ENCODE data around the gene PSORS1C2. TPM values are rescaled to one million over a fixed set of nuclear protein-coding genes. Genes with fewer than 3 reads are reported as not detected.
"Not testable (repeated sequence)": the region's sequence is repeated elsewhere in the genome, so short reads cannot be mapped to it uniquely, and the experiment has no call there.

PSORS1C2 gene
- polyA plus RNA-seq (2011; rRNA removed) = not detected in 2 replicates
- not detected in 2 replicates for polyA plus RNA-seq (2012; cell fraction: cytosol; rRNA removed)
- polyA plus RNA-seq (2012; cell fraction: nucleus; rRNA removed) = 0.05 TPM in 1 of 2 replicates, not detected in the other
- 0.08 TPM in 1 of 3 replicates, not detected in the others for polyA plus RNA-seq (2017; fragmentation: RNase III; extraction: RNeasy Plus Mini Kit Qiagen cat#74134 plus additional on column Dnase treatment)
- not detected in 2 replicates for polyA minus RNA-seq (2011; rRNA and poly(A)+ RNA removed)

DNA sequence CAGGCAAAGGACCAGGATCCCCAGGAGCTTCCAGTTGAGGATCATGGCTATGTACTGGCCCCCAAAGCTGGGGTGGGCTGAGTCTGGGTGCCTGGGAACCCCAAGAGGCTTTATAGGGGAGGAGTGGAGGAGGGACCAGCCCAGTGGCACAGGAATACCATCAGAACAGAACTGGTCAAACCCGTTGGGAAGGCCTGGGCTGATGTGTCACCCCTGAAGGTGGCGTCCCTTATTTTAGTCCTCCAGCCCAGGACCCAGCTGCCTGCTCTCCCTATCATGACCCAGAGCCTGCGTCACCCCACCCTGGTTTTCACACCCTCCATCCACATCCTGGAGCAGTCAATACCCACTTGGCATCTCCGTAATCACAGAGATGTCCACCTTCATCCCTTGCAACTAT lies at the start of gene PSORS1C2:
TSS of gene PSORS1C2 (minus strand) at position 85 of the 400 bp plus-strand sequence. CDS start at position 45, 40 bp downstream.
- Histone ChIP-seq H3K4me2 (peak within 1 kb of the TSS; percentile 63), H3K9me3 (no peaks in the 10 kb centered on the region), H3K4me1 (peaks cover 10% of the 10 kb centered on the region; the same call in 2 of the 3 replicates), H3K27ac (peak within 1 kb of the TSS; percentile 32 to 76; a peak in 4 of 6 replicates), H3K4me3 (no peak within 1 kb of the TSS)
- WGBS (ENCODE audit: missing lambda C conversion rate) = 86% methylated on average over 4 of the region's 4 CpGs
- DNase-seq (ENCODE audit: low read depth in 1 of 2, low spot score in 1 of 2) = no peak
- POLR2A ChIA-PET = no interaction called here
- TF ChIP-seq ZSCAN20 (CRISPR knock-in tag; IDR thresholded peaks at IDR 0.05) (no peak), NR3C1 (IDR thresholded peaks at IDR 0.05) (no peak), TP53 (CRISPR knock-in tag; IDR thresholded peaks at IDR 0.05) (no peak), CHD2 (IDR thresholded peaks at IDR 0.05; ENCODE audit: low read length, partially characterized antibody) (no peak), JUN (IDR thresholded peaks at IDR 0.05) (no peak), RCOR1 (IDR thresholded peaks at IDR 0.05; ENCODE audit: low read depth, low read length) (no peak), KDM1A (IDR thresholded peaks at IDR 0.05; ENCODE audit: low read depth) (no peak), CHD4 (IDR thresholded peaks at IDR 0.05; ENCODE audit: borderline replicate concordance) (no peak), ZNF302 (CRISPR knock-in tag; IDR thresholded peaks at IDR 0.05) (no peak), CBX2 (IDR thresholded peaks at IDR 0.05; ENCODE audit: borderline replicate concordance, low read depth) (no peak), CEBPB (IDR thresholded peaks at IDR 0.05) (no peak)
- CTCF ChIA-PET = interaction anchor here (0.6 to 5.1 kb wide), 10 partner anchors 8 to 411 kb away, joined by 3 to 70 read pairs (median 6); partner anchors contain the start of gene TCF19
- no peak for FAIRE-seq
- no peak for ATAC-seq

DNA sequence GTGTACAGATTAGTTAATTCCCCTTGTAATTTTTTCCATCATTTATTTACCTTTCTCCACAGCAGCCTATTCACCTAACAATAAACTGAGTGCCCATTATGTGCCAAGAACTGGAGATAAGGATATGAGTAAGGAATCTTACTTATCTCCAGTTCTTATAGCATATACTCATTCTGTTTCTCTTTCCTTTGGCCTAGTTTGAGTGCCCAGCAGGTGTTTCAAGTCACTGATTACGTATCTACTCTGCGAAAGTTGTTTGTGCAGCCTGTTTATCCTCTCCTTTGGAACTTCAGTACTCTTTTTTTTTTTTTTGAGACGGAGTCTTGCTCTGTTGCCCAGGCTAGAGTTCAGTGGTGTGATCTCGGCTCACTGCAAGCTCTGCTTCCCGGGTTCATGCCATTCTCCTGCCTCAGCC lies 48.9 kb upstream of the PSORS1C2 start:
- Histone ChIP-seq H3K4me2 (no peak overlapping the region), H3K4me3 (no peak overlapping the region), H3K9me3 (no peaks in the 10 kb centered on the region), H3K4me1 (peaks cover 20% of the 10 kb centered on the region), H3K27ac (peak overlapping the region; percentile 81 to 96; a peak in 4 of 6 replicates)
- 50% methylated on average over 5 of the region's 5 CpGs for WGBS (ENCODE audit: missing lambda C conversion rate)
- TF ChIP-seq, protein P1, sequence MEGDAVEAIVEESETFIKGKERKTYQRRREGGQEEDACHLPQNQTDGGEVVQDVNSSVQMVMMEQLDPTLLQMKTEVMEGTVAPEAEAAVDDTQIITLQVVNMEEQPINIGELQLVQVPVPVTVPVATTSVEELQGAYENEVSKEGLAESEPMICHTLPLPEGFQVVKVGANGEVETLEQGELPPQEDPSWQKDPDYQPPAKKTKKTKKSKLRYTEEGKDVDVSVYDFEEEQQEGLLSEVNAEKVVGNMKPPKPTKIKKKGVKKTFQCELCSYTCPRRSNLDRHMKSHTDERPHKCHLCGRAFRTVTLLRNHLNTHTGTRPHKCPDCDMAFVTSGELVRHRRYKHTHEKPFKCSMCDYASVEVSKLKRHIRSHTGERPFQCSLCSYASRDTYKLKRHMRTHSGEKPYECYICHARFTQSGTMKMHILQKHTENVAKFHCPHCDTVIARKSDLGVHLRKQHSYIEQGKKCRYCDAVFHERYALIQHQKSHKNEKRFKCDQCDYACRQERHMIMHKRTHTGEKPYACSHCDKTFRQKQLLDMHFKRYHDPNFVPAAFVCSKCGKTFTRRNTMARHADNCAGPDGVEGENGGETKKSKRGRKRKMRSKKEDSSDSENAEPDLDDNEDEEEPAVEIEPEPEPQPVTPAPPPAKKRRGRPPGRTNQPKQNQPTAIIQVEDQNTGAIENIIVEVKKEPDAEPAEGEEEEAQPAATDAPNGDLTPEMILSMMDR (IDR thresholded peaks at IDR 0.05) = no peak
- no peak for TF ChIP-seq GATA3 (IDR thresholded peaks at IDR 0.05; ENCODE audit: borderline replicate concordance)
- no peak for DNase-seq (ENCODE audit: low read depth in 1 of 2, low spot score in 1 of 2)
- ChIA-PET CTCF (interaction anchor here (1.4 to 1.6 kb wide), 2 partner anchors 8 to 9 kb away, joined by 3 read pairs; no protein-coding TSS in a partner anchor), POLR2A (no interaction called here)
- FAIRE-seq = no peak
- no peak for ATAC-seq

DNA sequence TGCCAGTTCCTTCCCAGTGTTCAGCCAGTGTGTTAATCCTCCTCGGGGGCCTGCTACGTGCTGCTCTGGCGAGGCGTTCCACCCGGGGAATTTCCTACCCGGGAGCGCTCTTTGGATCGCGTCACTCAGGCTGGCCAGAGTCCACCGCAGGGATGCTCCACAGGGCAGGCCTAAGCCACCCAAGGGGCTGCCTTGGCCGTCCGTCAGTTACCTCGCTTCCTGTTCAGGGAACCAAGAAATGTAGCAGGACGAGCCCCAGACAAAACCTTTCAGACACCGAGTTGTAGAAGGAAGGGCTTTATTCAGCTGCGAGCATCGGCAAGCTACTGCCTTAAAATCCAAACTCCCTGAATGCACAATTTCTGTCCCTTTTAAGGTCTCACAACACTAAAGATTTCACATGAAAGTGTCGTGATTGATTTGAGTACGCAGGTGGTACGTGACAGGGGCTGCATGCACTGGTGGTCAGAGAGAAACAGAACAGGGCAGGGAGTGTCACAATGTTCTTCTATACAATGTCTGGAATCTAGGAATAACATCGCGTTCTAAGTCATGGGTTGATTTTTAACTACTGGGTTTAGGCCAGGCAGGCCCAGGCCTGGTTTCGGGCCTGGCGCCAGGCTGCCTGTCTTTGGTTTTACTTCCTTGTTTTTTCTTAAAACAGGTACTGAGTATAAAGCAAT lies 47.3 kb upstream of the PSORS1C2 start:
- peak; percentile 88 to 92 for ATAC-seq
- H3K27ac ChIP-seq = peak overlapping the region; percentile 81 to 96

DNA sequence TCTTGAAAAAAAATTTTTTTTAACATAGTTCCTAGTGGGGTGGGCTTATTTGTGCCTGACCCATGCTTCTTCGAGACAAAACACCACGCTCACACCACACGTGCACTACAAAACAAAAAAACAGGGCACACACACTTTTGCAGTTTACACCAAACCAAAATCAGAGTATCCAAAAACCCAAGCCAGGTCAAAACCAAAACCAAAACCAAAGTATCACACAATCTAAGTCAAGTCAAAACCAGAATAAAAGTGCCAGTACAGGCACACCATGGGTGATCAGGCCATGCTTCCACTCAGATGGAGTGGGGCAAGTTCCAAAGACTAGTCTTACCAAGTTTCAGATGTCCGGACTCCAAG lies 46.8 kb upstream of the PSORS1C2 start:
- Histone ChIP-seq H3K4me2 (peak overlapping the region; percentile 88), H3K4me3 (peak overlapping the region; percentile 60), H3K27ac (peak overlapping the region; percentile 81 to 96), H3K4me1 (peaks cover 20% of the 10 kb centered on the region)
- H3K9me3 ChIP-seq; ATAC-seq; CTCF ChIA-PET; FAIRE-seq; DNase-seq (ENCODE audit: low read depth in 1 of 2, low spot score in 1 of 2); POLR2A ChIA-PET: not testable (repeated sequence)
- 20% methylated on average over 4 of the region's 4 CpGs for WGBS (ENCODE audit: missing lambda C conversion rate)

More for the DNA sequence above, 47.3 kb upstream of the PSORS1C2 start:
- DNase-seq (ENCODE audit: low read depth in 1 of 2, low spot score in 1 of 2) (peak in 1 of 2 experiments; percentile 82), FAIRE-seq (no peak)
- WGBS (ENCODE audit: missing lambda C conversion rate) = 5% methylated on average over 11 of the region's 24 CpGs
- no peak for TF ChIP-seq GATA3 (IDR thresholded peaks at IDR 0.05; ENCODE audit: borderline replicate concordance)
- TF ChIP-seq PHF8 (IDR thresholded peaks at IDR 0.05; ENCODE audit: borderline replicate concordance, low read depth) = no peak
- TF ChIP-seq, protein P2, sequence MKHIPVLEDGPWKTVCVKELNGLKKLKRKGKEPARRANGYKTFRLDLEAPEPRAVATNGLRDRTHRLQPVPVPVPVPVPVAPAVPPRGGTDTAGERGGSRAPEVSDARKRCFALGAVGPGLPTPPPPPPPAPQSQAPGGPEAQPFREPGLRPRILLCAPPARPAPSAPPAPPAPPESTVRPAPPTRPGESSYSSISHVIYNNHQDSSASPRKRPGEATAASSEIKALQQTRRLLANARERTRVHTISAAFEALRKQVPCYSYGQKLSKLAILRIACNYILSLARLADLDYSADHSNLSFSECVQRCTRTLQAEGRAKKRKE (CRISPR knock-in tag; IDR thresholded peaks at IDR 0.05; ENCODE audit: low read depth) = no peak
- no peak for TF ChIP-seq KDM1A (IDR thresholded peaks at IDR 0.05; ENCODE audit: low read depth)
- TF ChIP-seq RARB (CRISPR knock-in tag; IDR thresholded peaks at IDR 0.05) = no peak
- no peak for TF ChIP-seq MAFK (IDR thresholded peaks at IDR 0.05; ENCODE audit: partially characterized antibody)
- TF ChIP-seq, protein P3, sequence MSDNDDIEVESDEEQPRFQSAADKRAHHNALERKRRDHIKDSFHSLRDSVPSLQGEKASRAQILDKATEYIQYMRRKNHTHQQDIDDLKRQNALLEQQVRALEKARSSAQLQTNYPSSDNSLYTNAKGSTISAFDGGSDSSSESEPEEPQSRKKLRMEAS (IDR thresholded peaks at IDR 0.05) = 0 out of 2 replicates have a peak, but pooled peaks have one; percentile 33
- TF ChIP-seq CEBPB (IDR thresholded peaks at IDR 0.05) = 0 out of 4 replicates have a peak, but pooled peaks of 1 of the 2 experiments have one; percentile 12
- peak overlapping the region; percentile 88 for H3K4me2 ChIP-seq
- H3K4me1 ChIP-seq = peaks cover 20% of the 10 kb centered on the region
- CTCF ChIA-PET = interaction anchor here (1.6 kb wide), 1 partner anchor 11 kb away, joined by 3 read pairs; no protein-coding TSS in a partner anchor
- H3K9me3 ChIP-seq = no peaks in the 10 kb centered on the region
- POLR2A ChIA-PET = no interaction called here
- H3K4me3 ChIP-seq = peak overlapping the region; percentile 60

DNA sequence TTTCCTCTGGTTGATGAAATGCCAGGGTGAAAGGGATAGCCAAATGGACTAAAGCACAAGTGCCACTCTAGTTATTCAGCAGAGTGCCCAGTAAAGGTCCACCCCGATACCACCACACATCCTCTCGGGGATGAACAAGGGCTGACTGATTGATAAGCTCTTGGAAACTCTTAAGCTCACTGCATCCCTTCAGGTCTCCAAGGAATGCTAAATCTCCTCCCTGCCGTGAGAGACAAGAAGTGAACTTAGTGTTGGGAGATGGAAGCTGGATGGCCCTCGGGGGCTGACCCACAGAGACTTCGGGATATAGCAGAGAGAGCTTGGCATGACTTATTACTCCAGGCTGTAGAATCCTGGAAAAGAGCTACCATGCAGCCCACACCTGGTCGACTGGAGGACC lies 45.0 kb upstream of the PSORS1C2 start:
- H3K4me1 ChIP-seq = peaks cover 24% of the 10 kb centered on the region
- DNase-seq (ENCODE audit: low read depth in 1 of 2, low spot score in 1 of 2); FAIRE-seq; H3K9me3 ChIP-seq; POLR2A ChIA-PET; ATAC-seq: not testable (repeated sequence)
- peak overlapping the region; percentile 47 to 81; a peak in 1 of 6 replicates for H3K27ac ChIP-seq
- peak overlapping the region; percentile 88 for H3K4me2 ChIP-seq
- CTCF ChIA-PET = interaction anchor here (1.2 to 2.1 kb wide), 3 partner anchors 8 to 183 kb away, joined by 4 to 6 read pairs (median 6); no protein-coding TSS in a partner anchor
- H3K4me3 ChIP-seq = peak overlapping the region; percentile 60; the same call in 1 of the 3 replicates
- WGBS (ENCODE audit: missing lambda C conversion rate) = 52% methylated on average over 5 of the region's 6 CpGs

DNA sequence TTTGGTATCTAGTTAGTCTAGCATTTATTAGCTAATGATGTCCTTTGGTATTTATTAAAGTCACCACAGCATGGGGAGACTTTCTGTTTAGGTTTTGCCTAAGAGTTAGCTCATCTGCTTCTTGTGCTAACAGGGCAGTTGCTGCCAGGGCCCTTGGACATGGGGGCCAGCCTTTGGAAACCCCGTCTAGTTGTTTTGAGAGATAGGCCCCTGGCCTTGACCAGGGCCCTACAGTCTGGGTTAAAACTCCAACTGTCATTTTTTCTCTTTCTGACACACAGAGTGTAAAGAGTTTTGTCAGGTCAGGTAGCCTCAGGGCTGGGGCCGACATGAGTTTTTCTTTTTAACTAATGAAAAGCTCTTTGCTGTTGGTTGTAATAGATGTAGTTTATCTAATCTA lies 44.4 kb upstream of the PSORS1C2 start:
- H3K4me1 ChIP-seq = peaks cover 26% of the 10 kb centered on the region
- H3K9me3 ChIP-seq; POLR2A ChIA-PET; H3K4me3 ChIP-seq; FAIRE-seq; ATAC-seq; H3K27ac ChIP-seq; DNase-seq (ENCODE audit: low read depth in 1 of 2, low spot score in 1 of 2): not testable (repeated sequence)
- WGBS (ENCODE audit: missing lambda C conversion rate) = 51% methylated on average over 2 of the region's 2 CpGs
- peak overlapping the region; percentile 88 for H3K4me2 ChIP-seq
- CTCF ChIA-PET = interaction anchor here (1.2 to 2.1 kb wide), 3 partner anchors 9 to 183 kb away, joined by 4 to 6 read pairs (median 6); no protein-coding TSS in a partner anchor

All from A549 (cell line).